Neural progenitor cell (in vitro differentiated cells): ENCODE measurements around the gene MYH2. TPM values are rescaled to one million over a fixed set of nuclear protein-coding genes. Genes with fewer than 3 reads are reported as not detected.

Experiments used
- DNase-seq: peaks from one replicate; pipeline ENCODE4 v3.0.0-alpha.2; 2016; ENCODE audit warnings: low spot score
- H2AFZ ChIP-seq: fragments of 200-600 bp; sonication (generic); replicated peaks from 2 replicates; pipeline ENCODE4 v1.6.1; 2016; ENCODE audit warnings: antibody characterized with exemption
- H3F3A ChIP-seq: fragments of 200-600 bp; sonication (generic); 2 replicates; pipeline ENCODE4 v1.6.1; 2016; ENCODE audit warnings: antibody characterized with exemption, low read depth
- H3K27ac ChIP-seq: fragments of 200-600 bp; sonication (generic); 2 replicates; pipeline ENCODE4 v1.5.1; 2016; ENCODE audit warnings: mild to moderate bottlenecking
- H3K27me3 ChIP-seq: fragments of 200-600 bp; sonication (generic); 2 replicates; pipeline ENCODE4 v1.6.1; 2016; ENCODE audit warnings: mild to moderate bottlenecking, moderate library complexity
- H3K36me3 ChIP-seq: fragments of 200-600 bp; sonication (generic); 2 replicates; pipeline ENCODE4 v1.5.1; 2016
- H3K4me1 ChIP-seq: fragments of 200-600 bp; sonication (generic); 2 replicates; pipeline ENCODE4 v1.6.1; 2016; ENCODE audit warnings: mixed run types
- H3K4me2 ChIP-seq: fragments of 200-600 bp; sonication (generic); 2 replicates; pipeline ENCODE4 v1.6.1; 2016
- H3K4me3 ChIP-seq: fragments of 200-600 bp; sonication (generic); 2 replicates; pipeline ENCODE4 v1.5.1; 2016
- H3K79me2 ChIP-seq: fragments of 200-600 bp; sonication (generic); 2 replicates; pipeline ENCODE4 v1.6.1; 2016; ENCODE audit warnings: low read depth
- H3K9ac ChIP-seq: fragments of 200-600 bp; sonication (generic); 2 replicates; pipeline ENCODE4 v1.6.1; 2016
- H3K9me3 ChIP-seq: fragments of 200-600 bp; sonication (generic); 2 replicates; pipeline ENCODE4 v1.5.1; 2016; ENCODE audit warnings: low read depth
- H4K20me1 ChIP-seq: fragments of 200-600 bp; sonication (generic); 2 replicates; pipeline ENCODE4 v1.6.1; 2016; ENCODE audit warnings: low read depth
- H3K27ac Mint-ChIP-seq: 3 replicates; pipeline ENCODE4 v1.8.0; 2021; ENCODE audit warnings: mixed read lengths
- H3K27me3 Mint-ChIP-seq: 2 replicates; pipeline ENCODE4 v1.8.0; 2022; ENCODE audit warnings: low read depth, mild to moderate bottlenecking, inconsistent platforms, moderate library complexity, mixed read lengths; ENCODE audit not compliant: insufficient read depth
- H3K36me3 Mint-ChIP-seq: 3 replicates; pipeline ENCODE4 v1.8.0; 2021; ENCODE audit warnings: mixed read lengths
- H3K4me1 Mint-ChIP-seq: 3 replicates; pipeline ENCODE4 v1.8.0; 2021; ENCODE audit warnings: mixed read lengths
- H3K4me3 Mint-ChIP-seq: 3 replicates; pipeline ENCODE4 v1.8.0; 2021; ENCODE audit warnings: mild to moderate bottlenecking, moderate library complexity, mixed read lengths
- H3K9me3 Mint-ChIP-seq: 3 replicates; pipeline ENCODE4 v1.8.0; 2020; ENCODE audit warnings: mixed read lengths
- CTCF ChIP-seq: fragments of 200-600 bp; sonication (generic); IDR thresholded peaks from 2 replicates; pipeline ENCODE4 v1.5.1; 2017; ENCODE audit warnings: antibody characterized with exemption, mild to moderate bottlenecking
- EZH2 ChIP-seq: fragments of 200-600 bp; sonication (generic); IDR thresholded peaks from 2 replicates; pipeline ENCODE4 v1.6.1; 2017; ENCODE audit warnings: antibody characterized with exemption, mild to moderate bottlenecking, moderate library complexity
- EZH2phosphoT487 ChIP-seq: fragments of 200-600 bp; sonication (generic); IDR thresholded peaks from 2 replicates; pipeline ENCODE4 v1.6.1; 2017; ENCODE audit warnings: antibody characterized with exemption
- total RNA-seq: library from RNA; depleted of rRNA; stranded (reverse); fragments of >200 nt; gene quantifications from 2 replicates; pipeline ENCODE4 v1.2.3, GENCODE V29; 2015; ENCODE audit warnings: low replicate concordance

The MYH2 gene
- total RNA-seq, 1 donor from 2014 or later = 0.19 TPM

- H3K9ac ChIP-seq = no peak overlapping the region
- H2AFZ ChIP-seq = no peak overlapping the region
- no peak overlapping the region for H3K4me2 ChIP-seq
- H3K4me1 ChIP-seq = no peaks in the 10 kb centered on the region
- H3K36me3 Mint-ChIP-seq = no peaks in the 10 kb centered on the region
- no peaks in the 10 kb centered on the region for H4K20me1 ChIP-seq
- no peaks in the 10 kb centered on the region for H3K9me3 Mint-ChIP-seq
- no peak overlapping the region for H3K27ac ChIP-seq
- no peaks in the 10 kb centered on the region for H3K4me1 Mint-ChIP-seq
- H3K27me3 Mint-ChIP-seq = no peaks in the 10 kb centered on the region
- H3K4me3 Mint-ChIP-seq = no peak overlapping the region
- H3K36me3 ChIP-seq = no peaks in the 10 kb centered on the region
- H3K79me2 ChIP-seq = no peaks in the 10 kb centered on the region
- TF ChIP-seq EZH2 (no peak), EZH2phosphoT487 (no peak), CTCF (no peak)
- no peak for DNase-seq
- no peak overlapping the region for H3K27ac Mint-ChIP-seq
- no peaks in the 10 kb centered on the region for H3K27me3 ChIP-seq
- no peaks in the 10 kb centered on the region for H3F3A ChIP-seq
- no peaks in the 10 kb centered on the region for H3K9me3 ChIP-seq
- H3K4me3 ChIP-seq = no peak overlapping the region
These were observed 77.6 kb downstream of the MYH2 start for GRCh38 chr17:10471858-10472257.

Other genes with a start within 250 kb of the MYH2 start
- not detected in 2 replicates for gene MYH13, start 176.7 kb downstream of the MYH2 start, total RNA-seq
- not detected in 2 replicates for gene MYH8, start 127.7 kb downstream of the MYH2 start, total RNA-seq
- gene MYH4, start 80.1 kb downstream of the MYH2 start, total RNA-seq = not detected in 2 replicates
- gene MYH1, start 31.1 kb downstream of the MYH2 start, total RNA-seq = not detected in 2 replicates
- 0.36 and 0.40 TPM in 2 replicates for gene MYH3, start 107.7 kb upstream of the MYH2 start, total RNA-seq
- gene SCO1, start 147.9 kb upstream of the MYH2 start, total RNA-seq = 32.4 and 39.0 TPM in 2 replicates
- 8.9 and 10.2 TPM in 2 replicates for gene ADPRM, start 147.9 kb upstream of the MYH2 start, total RNA-seq
- gene TMEM220, start 180.4 kb upstream of the MYH2 start, total RNA-seq = 0.28 and 1.5 TPM in 2 replicates